Astrocyte (in vitro differentiated cells and primary cell): ENCODE results near the gene NXPH4. TPM values are rescaled to one million over a fixed set of nuclear protein-coding genes. Genes with fewer than 3 reads are reported as not detected.

Source experiments
- DNase-seq: peaks from one replicate; pipeline ENCODE4 v3.0.0-alpha.2; 2010; ENCODE audit warnings: low read depth
- FAIRE-seq: peaks from 2 replicates; lab custom pipeline; 2011; peaks lifted over from hg19 to GRCh38; lab: Jason Lieb, UNC
- H2AFZ ChIP-seq: 2 replicates; pipeline ENCODE4 v1.6.0; 2012; ENCODE audit warnings: low read depth, low read length, inconsistent platforms
- H3K27ac ChIP-seq: 2 replicates; pipeline ENCODE4 v1.5.1; 2011; ENCODE audit warnings: low read depth, low read length, inconsistent platforms
- H3K27me3 ChIP-seq: 2 replicates; pipeline ENCODE4 v1.6.0; 2011; ENCODE audit warnings: low read length, inconsistent platforms; ENCODE audit not compliant: insufficient read depth
- H3K36me3 ChIP-seq: 2 replicates; pipeline ENCODE4 v1.5.1; 2011; ENCODE audit warnings: low read length, inconsistent platforms; ENCODE audit not compliant: insufficient read depth
- H3K4me1 ChIP-seq: 2 replicates; pipeline ENCODE4 v1.5.1; 2011; ENCODE audit warnings: low read length, inconsistent platforms; ENCODE audit not compliant: insufficient read depth
- H3K4me2 ChIP-seq: 2 replicates; pipeline ENCODE4 v1.6.0; 2012; ENCODE audit warnings: low read length, inconsistent platforms
- H3K4me3 ChIP-seq: 2 replicates; pipeline ENCODE4 v1.5.1; 2011; ENCODE audit warnings: low read depth, mild to moderate bottlenecking, low read length, inconsistent platforms; ENCODE audit not compliant: insufficient read depth
- H3K79me2 ChIP-seq: 2 replicates; pipeline ENCODE4 v1.6.0; 2012; ENCODE audit warnings: mild to moderate bottlenecking, low read length, inconsistent platforms; ENCODE audit not compliant: insufficient read depth
- H3K9ac ChIP-seq: 2 replicates; pipeline ENCODE4 v1.6.0; 2012; ENCODE audit warnings: mild to moderate bottlenecking, low read length, inconsistent platforms
- H3K9me3 ChIP-seq: 2 replicates; pipeline ENCODE4 v1.5.1; 2012; ENCODE audit warnings: low read depth, mild to moderate bottlenecking, low read length, inconsistent platforms; ENCODE audit not compliant: insufficient read depth
- H4K20me1 ChIP-seq: 2 replicates; pipeline ENCODE4 v1.6.0; 2012; ENCODE audit warnings: low read length, inconsistent platforms; ENCODE audit not compliant: insufficient read depth
- H3K27ac Mint-ChIP-seq: one replicate; pipeline ENCODE4 v1.8.0; 2021; ENCODE audit warnings: mild to moderate bottlenecking, mixed read lengths; ENCODE audit not compliant: unreplicated experiment
- H3K27me3 Mint-ChIP-seq: one replicate; pipeline ENCODE4 v1.8.0; 2021; ENCODE audit warnings: low read depth, mixed read lengths; ENCODE audit not compliant: unreplicated experiment
- H3K36me3 Mint-ChIP-seq: one replicate; pipeline ENCODE4 v1.8.0; 2021; ENCODE audit warnings: low read depth, mixed read lengths; ENCODE audit not compliant: unreplicated experiment
- H3K4me1 Mint-ChIP-seq: one replicate; pipeline ENCODE4 v1.8.0; 2021; ENCODE audit warnings: low read depth, mixed read lengths; ENCODE audit not compliant: unreplicated experiment
- H3K4me3 Mint-ChIP-seq: one replicate; pipeline ENCODE4 v1.8.0; 2021; ENCODE audit warnings: mild to moderate bottlenecking, moderate library complexity, mixed read lengths; ENCODE audit not compliant: unreplicated experiment
- H3K9me3 Mint-ChIP-seq: one replicate; pipeline ENCODE4 v1.8.0; 2021; ENCODE audit warnings: mild to moderate bottlenecking, mixed read lengths; ENCODE audit not compliant: unreplicated experiment
- CTCF ChIP-seq: IDR thresholded peaks from 2 replicates; pipeline ENCODE4 v1.5.1; 2011; ENCODE audit warnings: low read depth, mild to moderate bottlenecking, inconsistent platforms, low read length, moderate library complexity; ENCODE audit not compliant: insufficient read depth
- EZH2 ChIP-seq: IDR thresholded peaks from 2 replicates; pipeline ENCODE4 v1.6.1; 2012; ENCODE audit warnings: mild to moderate bottlenecking, low read length, inconsistent platforms; ENCODE audit not compliant: insufficient read depth
- total RNA-seq: library from RNA; stranded (reverse); gene quantifications from 2 replicates; pipeline ENCODE4 v1.2.1, GENCODE V29; 2021

Gene NXPH4
- total RNA-seq, 1 donor from 2014 or later: 14.5 TPM

- no peak for FAIRE-seq
- Histone ChIP-seq H3K4me2 (no peak overlapping the region), H3K4me3 (no peak overlapping the region), H3K79me2 (no peaks in the 10 kb centered on the region), H4K20me1 (peaks cover 75% of the 10 kb centered on the region), H3K27me3 (peaks cover 4% of the 10 kb centered on the region), H2AFZ (no peak overlapping the region), H3K36me3 (peaks cover 7% of the 10 kb centered on the region), H3K4me1 (peaks cover 3% of the 10 kb centered on the region), H3K9ac (no peak overlapping the region), H3K9me3 (no peaks in the 10 kb centered on the region), H3K27ac (no peak overlapping the region)
- peaks cover 27% of the 10 kb centered on the region for H3K36me3 Mint-ChIP-seq
- no peaks in the 10 kb centered on the region for H3K27me3 Mint-ChIP-seq
- H3K4me1 Mint-ChIP-seq: peaks cover 17% of the 10 kb centered on the region
- no peak overlapping the region for H3K4me3 Mint-ChIP-seq
- DNase-seq: no peak
- H3K27ac Mint-ChIP-seq: no peak overlapping the region
- no peak for TF ChIP-seq EZH2
- no peak for TF ChIP-seq CTCF
- no peaks in the 10 kb centered on the region for H3K9me3 Mint-ChIP-seq
Measured at GRCh38 chr12:57209916-57210315, 6.7 kb upstream of the NXPH4 start.

GRCh38 chr12:57210461-57210860 lies 6.1 kb upstream of the NXPH4 start:
- Histone ChIP-seq H3K4me3 (no peak overlapping the region), H3K9ac (no peak overlapping the region), H4K20me1 (peaks cover 81% of the 10 kb centered on the region), H3K27ac (no peak overlapping the region), H2AFZ (no peak overlapping the region), H3K36me3 (peaks cover 7% of the 10 kb centered on the region), H3K9me3 (no peaks in the 10 kb centered on the region), H3K79me2 (no peaks in the 10 kb centered on the region), H3K27me3 (peaks cover 9% of the 10 kb centered on the region), H3K4me1 (peaks cover 3% of the 10 kb centered on the region), H3K4me2 (no peak overlapping the region)
- no peak for TF ChIP-seq CTCF
- TF ChIP-seq EZH2: no peak
- no peaks in the 10 kb centered on the region for H3K9me3 Mint-ChIP-seq
- H3K27ac Mint-ChIP-seq: no peak overlapping the region
- no peak overlapping the region for H3K4me3 Mint-ChIP-seq
- peaks cover 27% of the 10 kb centered on the region for H3K36me3 Mint-ChIP-seq
- no peak for DNase-seq
- H3K27me3 Mint-ChIP-seq: peaks cover 2% of the 10 kb centered on the region
- no peak for FAIRE-seq
- peaks cover 22% of the 10 kb centered on the region for H3K4me1 Mint-ChIP-seq

GRCh38 chr12:57210926-57211692 lies 5.5 kb upstream of the NXPH4 start:
- H3K36me3 ChIP-seq: peaks cover 2% of the 10 kb centered on the region
- no peak overlapping the region for H3K27ac Mint-ChIP-seq

More at GRCh38 chr12:57210926-57211692, 5.5 kb upstream of the NXPH4 start:
- Histone ChIP-seq H3K9me3 (no peaks in the 10 kb centered on the region), H3K4me1 (peaks cover 8% of the 10 kb centered on the region), H3K27ac (no peak overlapping the region), H2AFZ (no peak overlapping the region), H3K4me3 (no peak overlapping the region), H4K20me1 (peaks cover 79% of the 10 kb centered on the region), H3K9ac (no peak overlapping the region), H3K79me2 (no peaks in the 10 kb centered on the region), H3K4me2 (no peak overlapping the region), H3K27me3 (peaks cover 13% of the 10 kb centered on the region)
- Mint-ChIP-seq H3K9me3 (no peaks in the 10 kb centered on the region), H3K4me3 (no peak overlapping the region), H3K4me1 (peaks cover 27% of the 10 kb centered on the region), H3K27me3 (peaks cover 6% of the 10 kb centered on the region), H3K36me3 (peaks cover 24% of the 10 kb centered on the region)
- FAIRE-seq (no peak), DNase-seq (no peak)
- TF ChIP-seq CTCF: no peak
- no peak for TF ChIP-seq EZH2
